ENCODE measurements around the gene WRNIP1.

The WRNIP1 gene

DNA sequence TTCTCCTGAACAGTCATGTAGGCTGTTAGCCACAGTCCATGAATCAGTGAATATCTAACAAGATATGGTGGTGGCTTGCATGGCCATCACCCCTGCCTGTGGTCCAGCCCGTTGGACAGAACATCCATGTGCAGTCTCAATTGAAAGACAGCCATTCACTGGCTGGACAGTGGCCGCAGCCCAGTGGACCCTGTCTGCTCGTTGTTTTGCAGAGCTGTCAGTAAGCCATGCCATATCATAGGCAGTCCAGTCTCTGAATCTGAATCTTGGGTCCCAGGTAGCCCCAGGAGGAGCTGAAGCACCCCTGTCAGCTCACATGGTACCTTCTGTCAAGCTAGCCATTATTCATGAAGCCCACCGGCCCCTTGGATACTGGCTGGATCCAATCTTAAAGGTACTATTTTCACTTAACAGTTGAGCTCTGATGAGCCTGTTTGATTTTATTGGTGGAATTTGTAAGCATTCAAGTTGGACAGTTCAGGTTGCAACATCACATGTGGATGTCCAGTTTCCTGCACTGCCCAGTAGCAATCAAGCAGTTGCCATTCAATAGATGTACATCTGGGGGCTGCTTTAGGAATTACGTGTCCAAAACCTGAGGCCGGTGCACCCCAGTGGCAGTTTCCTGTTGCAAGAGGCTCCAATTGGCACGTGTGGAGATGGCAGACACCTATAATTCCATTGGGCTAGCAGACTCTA lies 38.7 kb downstream of the WRNIP1 start:
- no peak for DNase-seq (ENCODE audit: low read depth)
- H3K4me3 ChIP-seq (ENCODE audit: low read depth, low read length) = no peak overlapping the region
- TF ChIP-seq, protein P1, sequence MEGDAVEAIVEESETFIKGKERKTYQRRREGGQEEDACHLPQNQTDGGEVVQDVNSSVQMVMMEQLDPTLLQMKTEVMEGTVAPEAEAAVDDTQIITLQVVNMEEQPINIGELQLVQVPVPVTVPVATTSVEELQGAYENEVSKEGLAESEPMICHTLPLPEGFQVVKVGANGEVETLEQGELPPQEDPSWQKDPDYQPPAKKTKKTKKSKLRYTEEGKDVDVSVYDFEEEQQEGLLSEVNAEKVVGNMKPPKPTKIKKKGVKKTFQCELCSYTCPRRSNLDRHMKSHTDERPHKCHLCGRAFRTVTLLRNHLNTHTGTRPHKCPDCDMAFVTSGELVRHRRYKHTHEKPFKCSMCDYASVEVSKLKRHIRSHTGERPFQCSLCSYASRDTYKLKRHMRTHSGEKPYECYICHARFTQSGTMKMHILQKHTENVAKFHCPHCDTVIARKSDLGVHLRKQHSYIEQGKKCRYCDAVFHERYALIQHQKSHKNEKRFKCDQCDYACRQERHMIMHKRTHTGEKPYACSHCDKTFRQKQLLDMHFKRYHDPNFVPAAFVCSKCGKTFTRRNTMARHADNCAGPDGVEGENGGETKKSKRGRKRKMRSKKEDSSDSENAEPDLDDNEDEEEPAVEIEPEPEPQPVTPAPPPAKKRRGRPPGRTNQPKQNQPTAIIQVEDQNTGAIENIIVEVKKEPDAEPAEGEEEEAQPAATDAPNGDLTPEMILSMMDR (IDR thresholded peaks at IDR 0.05; ENCODE audit: control insufficient read depth, extremely low read depth, insufficient read depth) = no peak

DNA sequence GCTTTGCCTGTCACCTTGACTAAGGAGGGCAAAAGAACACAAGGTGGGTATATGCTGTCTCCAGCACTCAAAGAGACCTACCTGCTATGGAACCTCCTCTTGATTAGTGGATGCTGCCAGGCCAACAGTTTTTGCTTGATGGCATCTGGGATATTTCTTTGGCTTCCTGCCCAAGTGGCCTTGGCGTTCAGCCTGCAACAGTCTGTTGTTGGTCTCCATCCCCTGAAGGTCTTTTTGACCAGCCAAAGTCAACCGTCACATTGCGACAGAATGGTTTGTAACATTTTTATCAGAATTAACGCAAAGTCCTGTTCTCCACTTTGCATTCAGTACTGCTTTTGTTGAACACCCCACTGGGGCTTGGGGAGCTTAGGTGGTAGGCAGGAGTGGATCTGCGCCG lies 39.3 kb downstream of the WRNIP1 start:
- no peak overlapping the region for H3K4me3 ChIP-seq (ENCODE audit: low read depth, low read length)
- DNase-seq (ENCODE audit: low read depth) = no peak
- TF ChIP-seq, protein P1 (IDR thresholded peaks at IDR 0.05; ENCODE audit: control insufficient read depth, extremely low read depth, insufficient read depth) = no peak

DNA sequence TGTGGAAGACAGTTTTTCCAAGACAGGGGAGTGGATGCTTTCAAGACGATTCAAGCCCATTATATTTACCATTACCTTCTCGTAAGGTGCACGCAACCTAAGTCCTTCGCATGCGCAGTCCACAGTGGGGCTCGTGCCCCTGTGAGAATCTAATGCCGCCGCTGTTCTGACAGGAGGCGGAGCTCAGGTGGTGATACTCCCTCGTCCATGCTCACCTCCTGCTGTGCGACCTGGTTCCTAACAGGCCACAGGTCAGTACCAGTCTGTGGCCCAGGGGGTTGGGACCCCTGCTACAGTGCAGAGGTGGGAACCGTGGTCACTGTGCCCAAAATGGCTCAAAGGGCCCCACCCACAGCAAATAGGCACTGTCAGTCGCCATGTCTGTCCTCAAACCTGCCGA lies 39.8 kb downstream of the WRNIP1 start:
- TF ChIP-seq, protein P1 (IDR thresholded peaks at IDR 0.05; ENCODE audit: control insufficient read depth, extremely low read depth, insufficient read depth) = no peak
- H3K4me3 ChIP-seq (ENCODE audit: low read depth, low read length) = no peak overlapping the region
- no peak for DNase-seq (ENCODE audit: low read depth)

DNA sequence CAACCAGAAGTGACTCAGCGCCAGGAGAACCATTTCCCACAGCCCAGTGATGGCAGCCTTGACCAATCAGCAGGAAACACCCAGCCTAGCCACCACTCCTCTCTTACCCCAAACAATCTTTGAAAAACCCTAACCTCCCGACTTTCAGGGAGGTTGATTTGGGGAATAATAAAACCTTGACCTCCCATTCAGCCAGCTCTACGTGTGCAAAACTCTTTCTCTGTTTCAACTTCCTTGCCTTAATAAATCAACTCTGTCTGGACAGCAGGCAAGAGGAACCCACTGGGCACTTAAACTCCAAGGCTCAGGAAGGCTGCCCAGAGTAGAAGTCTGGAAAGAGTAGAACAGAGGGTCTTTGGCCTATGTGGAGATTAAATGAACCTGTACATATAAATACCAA lies 41.5 kb downstream of the WRNIP1 start:
- no peak overlapping the region for H3K4me3 ChIP-seq (ENCODE audit: low read depth, low read length)
- DNase-seq (ENCODE audit: low read depth) = no peak
- TF ChIP-seq, protein P1 (IDR thresholded peaks at IDR 0.05; ENCODE audit: control insufficient read depth, extremely low read depth, insufficient read depth) = no peak

DNA sequence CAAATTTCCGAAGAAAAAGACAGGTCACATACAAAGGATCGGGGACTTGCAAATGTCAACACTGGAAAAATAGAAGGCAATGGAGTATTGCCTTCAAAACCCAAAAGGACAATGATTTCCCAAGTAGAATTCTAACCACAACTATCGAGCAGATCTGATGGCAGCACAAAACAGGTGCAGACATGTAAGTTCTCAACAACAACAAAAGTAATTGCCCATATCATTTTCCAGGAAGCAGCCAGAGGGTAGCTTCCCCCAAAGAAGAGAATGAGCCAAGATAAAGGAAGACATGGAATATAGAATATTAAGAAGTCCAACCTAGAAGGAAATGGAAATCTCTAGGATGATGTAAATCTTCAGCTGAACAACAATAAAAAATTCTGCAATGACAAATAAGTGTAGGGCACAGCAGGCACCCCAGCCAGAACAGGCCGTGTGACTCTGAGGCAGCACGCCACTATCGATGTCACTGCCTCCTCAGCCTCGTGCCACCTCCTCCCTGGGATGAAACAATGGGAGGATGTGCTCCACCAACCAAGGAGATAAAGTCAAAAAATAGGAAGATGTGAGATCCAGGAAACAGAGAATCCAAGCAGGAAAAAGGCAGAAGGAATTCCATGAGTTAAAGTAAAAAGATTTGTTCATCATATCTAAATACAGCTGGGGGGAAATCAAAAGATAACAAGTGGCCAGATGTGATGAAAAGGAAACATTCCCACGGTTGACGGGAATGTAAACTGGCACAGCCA lies 42.3 kb downstream of the WRNIP1 start:
- TF ChIP-seq, protein P1 (IDR thresholded peaks at IDR 0.05; ENCODE audit: control insufficient read depth, extremely low read depth, insufficient read depth) = no peak
- H3K4me3 ChIP-seq (ENCODE audit: low read depth, low read length) = no peak overlapping the region
- DNase-seq (ENCODE audit: low read depth) = no peak

DNA sequence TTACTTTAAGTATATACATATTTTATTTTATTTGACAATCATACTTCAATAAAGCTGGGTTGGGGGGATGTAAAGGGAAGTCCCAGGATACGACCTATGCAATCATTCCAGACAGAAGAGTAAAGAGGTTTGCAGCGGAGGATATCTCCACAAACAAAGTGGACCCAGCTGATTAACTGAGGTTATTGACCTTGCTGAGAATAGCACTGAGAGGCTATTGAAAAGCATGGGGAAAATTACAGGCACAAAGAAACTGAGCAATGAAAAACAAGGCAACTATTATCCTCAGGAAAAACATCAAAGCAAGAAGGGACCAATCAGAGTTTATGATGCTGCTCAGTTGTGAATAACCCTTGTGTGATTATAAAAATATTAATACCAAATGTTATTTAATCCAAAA lies 43.8 kb downstream of the WRNIP1 start:
- H3K4me3 ChIP-seq (ENCODE audit: low read depth, low read length) = no peak overlapping the region
- TF ChIP-seq, protein P1 (IDR thresholded peaks at IDR 0.05; ENCODE audit: control insufficient read depth, extremely low read depth, insufficient read depth) = no peak
- DNase-seq (ENCODE audit: low read depth) = no peak
